ENCODE data around the gene ACAA2. TPM values are rescaled to one million over a fixed set of nuclear protein-coding genes. Genes with fewer than 3 reads are reported as not detected.

ACAA2 gene
- total and polyA plus RNA-seq, 2 experiments from 2014 or later = 91.1 to 126 TPM

- TF ChIP-seq, protein P1, sequence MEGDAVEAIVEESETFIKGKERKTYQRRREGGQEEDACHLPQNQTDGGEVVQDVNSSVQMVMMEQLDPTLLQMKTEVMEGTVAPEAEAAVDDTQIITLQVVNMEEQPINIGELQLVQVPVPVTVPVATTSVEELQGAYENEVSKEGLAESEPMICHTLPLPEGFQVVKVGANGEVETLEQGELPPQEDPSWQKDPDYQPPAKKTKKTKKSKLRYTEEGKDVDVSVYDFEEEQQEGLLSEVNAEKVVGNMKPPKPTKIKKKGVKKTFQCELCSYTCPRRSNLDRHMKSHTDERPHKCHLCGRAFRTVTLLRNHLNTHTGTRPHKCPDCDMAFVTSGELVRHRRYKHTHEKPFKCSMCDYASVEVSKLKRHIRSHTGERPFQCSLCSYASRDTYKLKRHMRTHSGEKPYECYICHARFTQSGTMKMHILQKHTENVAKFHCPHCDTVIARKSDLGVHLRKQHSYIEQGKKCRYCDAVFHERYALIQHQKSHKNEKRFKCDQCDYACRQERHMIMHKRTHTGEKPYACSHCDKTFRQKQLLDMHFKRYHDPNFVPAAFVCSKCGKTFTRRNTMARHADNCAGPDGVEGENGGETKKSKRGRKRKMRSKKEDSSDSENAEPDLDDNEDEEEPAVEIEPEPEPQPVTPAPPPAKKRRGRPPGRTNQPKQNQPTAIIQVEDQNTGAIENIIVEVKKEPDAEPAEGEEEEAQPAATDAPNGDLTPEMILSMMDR (conservative IDR thresholded peaks at IDR 0.05; ENCODE audit: low read depth in 2 of 2) = no peak
- no peak for TF ChIP-seq ETS1 (IDR thresholded peaks at IDR 0.05)
- no peak for TF ChIP-seq EZH2phosphoT487 (IDR thresholded peaks at IDR 0.05; ENCODE audit: unreplicated experiment)
- no peak for TF ChIP-seq ZNF331 (CRISPR knock-in tag; IDR thresholded peaks at IDR 0.05; ENCODE audit: low read depth)
- TF ChIP-seq REST (IDR thresholded peaks at IDR 0.05; ENCODE audit: unreplicated experiment) = no peak
- no peak for TF ChIP-seq CREB1 (CRISPR knock-in tag; IDR thresholded peaks at IDR 0.05; ENCODE audit: low read depth)
Measured at GRCh38 chr18:49819823-49820671, 6.7 kb upstream of the ACAA2 start (continued).

DNA sequence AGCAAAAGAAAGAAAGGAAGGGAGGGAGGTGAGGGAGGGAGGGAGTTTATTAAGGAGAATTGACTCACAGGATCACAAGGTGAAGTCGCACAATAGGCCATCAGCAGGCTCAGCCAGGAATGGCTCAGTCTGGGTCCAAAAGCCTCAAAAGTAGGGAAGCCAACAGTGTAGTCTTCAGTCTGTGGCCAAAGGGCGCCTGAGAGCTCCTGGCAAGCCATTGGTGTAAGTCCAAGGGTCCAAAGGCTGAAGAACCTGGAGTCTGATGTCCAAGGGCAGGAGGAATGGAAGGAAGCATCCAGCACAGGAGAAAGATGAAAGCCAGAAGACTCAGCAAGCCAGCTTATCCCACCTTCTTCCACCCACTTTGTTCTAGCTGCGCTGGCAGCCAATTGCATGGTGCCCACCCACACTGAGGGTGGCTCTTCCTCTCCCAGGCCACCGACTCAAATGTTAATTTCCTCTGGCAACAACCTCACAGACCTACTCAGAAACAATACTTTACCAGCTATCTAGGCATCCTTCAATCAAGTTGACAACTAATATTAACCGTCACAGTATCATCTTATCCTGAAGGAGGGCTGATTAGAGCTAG lies 5.8 kb upstream of the ACAA2 start:
- ATAC-seq (no peak), DNase-seq (ENCODE audit: low spot score) (no peak)
- H2AFZ ChIP-seq = no peak overlapping the region
- no peaks in the 10 kb centered on the region for H3K9me2 ChIP-seq (ENCODE audit: insufficient read depth)
- no peaks in the 10 kb centered on the region for H3K27me3 ChIP-seq (ENCODE audit: insufficient read depth)
- Mint-ChIP-seq H3K4me1 (peaks cover 6% of the 10 kb centered on the region; the same call in 2 of the 3 replicates), H3K27me3 (ENCODE audit: insufficient read depth, low read depth, poor library complexity) (peaks cover 2% of the 10 kb centered on the region), H3K27ac (no peak overlapping the region), H3K36me3 (ENCODE audit: low read depth) (no peaks in the 10 kb centered on the region; the same call in 2 of the 3 replicates), H3K4me3 (no peak overlapping the region), H3K9me3 (no peaks in the 10 kb centered on the region)
- peaks cover 3% of the 10 kb centered on the region; the same call in 1 of the 2 replicates for H3K79me2 ChIP-seq (replicated peaks; ENCODE audit: insufficient read depth)
- H3K4me2 ChIP-seq = no peak overlapping the region
- H4K20me1 ChIP-seq (replicated peaks; ENCODE audit: insufficient read depth) = no peaks in the 10 kb centered on the region
- no peak overlapping the region for H3K4me3 ChIP-seq
- no peak overlapping the region for H3K27ac ChIP-seq (ENCODE audit: low read depth)
- no peaks in the 10 kb centered on the region for H3F3A ChIP-seq (replicated peaks; ENCODE audit: low read depth)
- H3K36me3 ChIP-seq (ENCODE audit: insufficient read depth) = no peaks in the 10 kb centered on the region; the same call in 1 of the 2 replicates
- no peaks in the 10 kb centered on the region; the same call in 1 of the 2 replicates for H3K4me1 ChIP-seq (ENCODE audit: insufficient read depth)
- TF ChIP-seq EZH2 (IDR thresholded peaks at IDR 0.05; ENCODE audit: low read depth, unreplicated experiment) (no peak), CREB1 (CRISPR knock-in tag; IDR thresholded peaks at IDR 0.05; ENCODE audit: low read depth) (no peak), ZNF114 (CRISPR knock-in tag; IDR thresholded peaks at IDR 0.05) (no peak), NANOG (IDR thresholded peaks at IDR 0.05; ENCODE audit: borderline replicate concordance) (no peak), STAT1 (IDR thresholded peaks at IDR 0.05; ENCODE audit: unreplicated experiment) (no peak), JUNB (IDR thresholded peaks at IDR 0.05; ENCODE audit: unreplicated experiment) (no peak), ETS1 (IDR thresholded peaks at IDR 0.05) (no peak)
- TF ChIP-seq, protein P1 (conservative IDR thresholded peaks at IDR 0.05; ENCODE audit: low read depth in 2 of 2) = no peak

Data from GM23338 (cell line).